ENCODE measurements around the gene LDLRAD4. TPM values are rescaled to one million over a fixed set of nuclear protein-coding genes. Genes with fewer than 3 reads are reported as not detected.
A peak's percentile ranks its signal among the peaks of the same experiment; 100 is the strongest.

Gene LDLRAD4
- total and polyA plus RNA-seq, 2 donors (not counting 1 experiment from before 2014, with no cell fraction given), result 13.9 to 35.7 TPM

GRCh38 chr18:13438507-13439056 is 220.0 kb downstream of the LDLRAD4 start:
- Histone ChIP-seq H3K27ac (ENCODE audit: low read length in 2 of 2) (no peak overlapping the region), H2AFZ (ENCODE audit: insufficient read depth, low read depth, low read length, poor library complexity, severe bottlenecking) (peak overlapping the region; percentile 34), H3K36me3 (replicated peaks in 1 of 2; ENCODE audit: control extremely low read depth in 1 of 2, control insufficient read depth in 1 of 2, extremely low read depth in 1 of 2, insufficient read depth in 2 of 2, low read length in 1 of 2) (no peaks in the 10 kb centered on the region), H3K27me3 (replicated peaks in 1 of 4; ENCODE audit: control extremely low read depth in 1 of 4, control insufficient read depth in 3 of 4, insufficient read depth in 4 of 4, low read length in 3 of 4) (no peaks in the 10 kb centered on the region), H3K4me1 (ENCODE audit: control insufficient read depth in 2 of 2, insufficient read depth in 2 of 2, low read length in 2 of 2) (peaks cover 12 to 16% of the 10 kb centered on the region in 2 donors), H3K79me2 (ENCODE audit: control insufficient read depth, insufficient read depth, low read length) (no peaks in the 10 kb centered on the region), H3K4me2 (replicated peaks; ENCODE audit: low read depth, low read length, poor library complexity, severe bottlenecking) (peak overlapping the region; percentile 37), H4K20me1 (ENCODE audit: control insufficient read depth, insufficient read depth, low read length, poor library complexity, severe bottlenecking) (no peaks in the 10 kb centered on the region), H3K9me3 (ENCODE audit: control extremely low read depth in 1 of 3, control insufficient read depth in 2 of 3, insufficient read depth in 1 of 3, low read length in 2 of 3) (no peaks in the 10 kb centered on the region), H3K4me3 (ENCODE audit: control extremely low read depth in 1 of 5, extremely low read depth in 1 of 5, insufficient read depth in 1 of 5, low read depth in 2 of 5, low read length in 4 of 5) (no peak overlapping the region), H3K9ac (ENCODE audit: low read length) (no peak overlapping the region)
- TF ChIP-seq, protein P1, sequence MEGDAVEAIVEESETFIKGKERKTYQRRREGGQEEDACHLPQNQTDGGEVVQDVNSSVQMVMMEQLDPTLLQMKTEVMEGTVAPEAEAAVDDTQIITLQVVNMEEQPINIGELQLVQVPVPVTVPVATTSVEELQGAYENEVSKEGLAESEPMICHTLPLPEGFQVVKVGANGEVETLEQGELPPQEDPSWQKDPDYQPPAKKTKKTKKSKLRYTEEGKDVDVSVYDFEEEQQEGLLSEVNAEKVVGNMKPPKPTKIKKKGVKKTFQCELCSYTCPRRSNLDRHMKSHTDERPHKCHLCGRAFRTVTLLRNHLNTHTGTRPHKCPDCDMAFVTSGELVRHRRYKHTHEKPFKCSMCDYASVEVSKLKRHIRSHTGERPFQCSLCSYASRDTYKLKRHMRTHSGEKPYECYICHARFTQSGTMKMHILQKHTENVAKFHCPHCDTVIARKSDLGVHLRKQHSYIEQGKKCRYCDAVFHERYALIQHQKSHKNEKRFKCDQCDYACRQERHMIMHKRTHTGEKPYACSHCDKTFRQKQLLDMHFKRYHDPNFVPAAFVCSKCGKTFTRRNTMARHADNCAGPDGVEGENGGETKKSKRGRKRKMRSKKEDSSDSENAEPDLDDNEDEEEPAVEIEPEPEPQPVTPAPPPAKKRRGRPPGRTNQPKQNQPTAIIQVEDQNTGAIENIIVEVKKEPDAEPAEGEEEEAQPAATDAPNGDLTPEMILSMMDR (IDR thresholded peaks at IDR 0.05), result no peak
- TF ChIP-seq EZH2 (IDR thresholded peaks at IDR 0.05; ENCODE audit: borderline replicate concordance, insufficient read depth, low read depth, low read length, poor library complexity, severe bottlenecking), result no peak
- DNase-seq (no peak), ATAC-seq (ENCODE audit: low read depth) (no peak)
- H3K27me3 Mint-ChIP-seq, result peaks cover 9% of the 10 kb centered on the region
- ChIA-PET CTCF (no interaction called here), POLR2A (no interaction called here)
- H3K27ac Mint-ChIP-seq, result no peak overlapping the region
- intact Hi-C loops (cut with micrococcal nuclease), result no loop called here
- no peaks in the 10 kb centered on the region for H3K9me3 Mint-ChIP-seq (ENCODE audit: insufficient read depth)
- H3K4me3 Mint-ChIP-seq, result peak overlapping the region; percentile 69
- WGBS (ENCODE audit: insufficient coverage), result 26% methylated on average over 3 of the region's 4 CpGs
- peaks cover 18% of the 10 kb centered on the region for H3K4me1 Mint-ChIP-seq

DNA sequence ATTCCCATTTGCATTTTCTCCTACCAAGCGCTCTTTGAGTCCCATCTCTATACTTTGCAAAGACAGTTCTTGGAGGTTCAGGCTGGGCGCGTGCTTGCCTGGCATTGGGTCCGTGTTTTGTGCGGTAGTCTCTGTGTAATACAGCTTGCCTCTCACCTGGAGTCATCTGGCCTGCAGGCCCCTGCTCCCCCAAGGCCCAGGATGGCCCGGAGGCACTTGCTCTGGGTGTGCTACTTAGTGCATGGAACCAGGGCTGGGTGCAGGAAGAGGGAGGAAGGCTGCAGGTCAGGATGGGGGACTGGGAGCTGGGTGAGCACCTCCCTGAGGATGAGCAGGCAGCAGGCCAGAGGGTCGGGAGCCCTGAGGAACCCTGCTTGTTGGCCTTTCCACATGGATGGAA is 220.9 kb downstream of the LDLRAD4 start:
- no peaks in the 10 kb centered on the region for H3K9me3 ChIP-seq (ENCODE audit: control extremely low read depth in 1 of 3, control insufficient read depth in 2 of 3, insufficient read depth in 1 of 3, low read length in 2 of 3)
- peaks cover 12 to 16% of the 10 kb centered on the region in 2 donors for H3K4me1 ChIP-seq (ENCODE audit: control insufficient read depth in 2 of 2, insufficient read depth in 2 of 2, low read length in 2 of 2)
- TF ChIP-seq, protein P1 (IDR thresholded peaks at IDR 0.05), result no peak
- no peak for TF ChIP-seq EZH2 (IDR thresholded peaks at IDR 0.05; ENCODE audit: borderline replicate concordance, insufficient read depth, low read depth, low read length, poor library complexity, severe bottlenecking)
- ChIA-PET POLR2A (no interaction called here), CTCF (interaction anchor here (0.6 kb wide), 1 partner anchor 140 kb away, joined by 3 read pairs; no protein-coding TSS in a partner anchor)
- H3K27me3 ChIP-seq (replicated peaks in 1 of 4; ENCODE audit: control extremely low read depth in 1 of 4, control insufficient read depth in 3 of 4, insufficient read depth in 4 of 4, low read length in 3 of 4), result no peaks in the 10 kb centered on the region
- H3K36me3 ChIP-seq (replicated peaks in 1 of 2; ENCODE audit: control extremely low read depth in 1 of 2, control insufficient read depth in 1 of 2, extremely low read depth in 1 of 2, insufficient read depth in 2 of 2, low read length in 1 of 2), result no peaks in the 10 kb centered on the region
- H3K79me2 ChIP-seq (ENCODE audit: control insufficient read depth, insufficient read depth, low read length), result no peaks in the 10 kb centered on the region
- no peak overlapping the region for H3K4me3 ChIP-seq (ENCODE audit: control extremely low read depth in 1 of 5, extremely low read depth in 1 of 5, insufficient read depth in 1 of 5, low read depth in 2 of 5, low read length in 4 of 5)
- ATAC-seq (ENCODE audit: low read depth) (no peak), DNase-seq (no peak)
- no peak overlapping the region for H3K4me3 Mint-ChIP-seq
- intact Hi-C loops (cut with micrococcal nuclease), result no loop called here
- H4K20me1 ChIP-seq (ENCODE audit: control insufficient read depth, insufficient read depth, low read length, poor library complexity, severe bottlenecking), result no peaks in the 10 kb centered on the region
- peaks cover 18% of the 10 kb centered on the region for H3K4me1 Mint-ChIP-seq
- H3K27ac ChIP-seq (ENCODE audit: low read length in 2 of 2), result no peak overlapping the region
- no peak overlapping the region for H2AFZ ChIP-seq (ENCODE audit: insufficient read depth, low read depth, low read length, poor library complexity, severe bottlenecking)
- no peak overlapping the region for H3K9ac ChIP-seq (ENCODE audit: low read length)
- H3K27me3 Mint-ChIP-seq, result peaks cover 11% of the 10 kb centered on the region
- WGBS (ENCODE audit: insufficient coverage), result 98% methylated on average over 6 of the region's 7 CpGs
- no peaks in the 10 kb centered on the region for H3K9me3 Mint-ChIP-seq (ENCODE audit: insufficient read depth)
- no peak overlapping the region for H3K4me2 ChIP-seq (replicated peaks; ENCODE audit: low read depth, low read length, poor library complexity, severe bottlenecking)
- H3K27ac Mint-ChIP-seq, result no peak overlapping the region
